Liver (tissue), 9 donors: ENCODE measurements around the gene FARS2. TPM values are rescaled to one million over a fixed set of nuclear protein-coding genes. Genes with fewer than 3 reads are reported as not detected.

ENCODE experiments used
- DNase-seq: peaks from one replicate; pipeline ENCODE4 v3.0.0-alpha.2; 2017; ENCODE audit warnings: low spot score
- H3K27ac ChIP-seq, 2 donors: one replicate each; pipeline ENCODE4 v1.7.0; 2013; ENCODE audit warnings: inconsistent platforms in 2 of 2, low read length in 2 of 2, control low read depth in 1 of 2, low read depth in 1 of 2, mild to moderate bottlenecking in 1 of 2
- H3K27me3 ChIP-seq, 4 donors: one replicate each; pipeline versions ENCODE4 v1.6.1 to v1.7.0; 2013; ENCODE audit warnings: low read length in 3 of 4, inconsistent platforms in 1 of 4, mild to moderate bottlenecking in 1 of 4, moderate library complexity in 1 of 4; ENCODE audit not compliant: control insufficient read depth in 4 of 4, insufficient read depth in 4 of 4
- H3K36me3 ChIP-seq, 4 donors: one replicate each; pipeline versions ENCODE4 v1.6.1 to v1.7.0; 2013; ENCODE audit warnings: low read length in 3 of 4, mild to moderate bottlenecking in 3 of 4, low read depth in 1 of 4, moderate library complexity in 1 of 4; ENCODE audit not compliant: control insufficient read depth in 4 of 4, insufficient read depth in 3 of 4
- H3K4me1 ChIP-seq, 4 donors: one replicate each; pipeline versions ENCODE4 v1.6.1 to v1.7.0; 2013; ENCODE audit warnings: low read length in 3 of 4, mild to moderate bottlenecking in 3 of 4, moderate library complexity in 1 of 4; ENCODE audit not compliant: control insufficient read depth in 4 of 4, insufficient read depth in 4 of 4
- H3K4me3 ChIP-seq, 3 donors: one replicate each; pipeline versions ENCODE4 v1.6.1 to v1.7.0; 2013; ENCODE audit warnings: low read length in 3 of 3, control low read depth in 1 of 3, low read depth in 1 of 3, mild to moderate bottlenecking in 1 of 3
- H3K9ac ChIP-seq, 2 donors: one replicate each; pipeline ENCODE4 v1.7.0; 2013; ENCODE audit warnings: low read length in 2 of 2, mild to moderate bottlenecking in 2 of 2, moderate library complexity in 2 of 2, control low read depth in 1 of 2, low read depth in 1 of 2
- H3K9me3 ChIP-seq, 4 donors: one replicate each; pipeline versions ENCODE4 v1.6.1 to v1.7.0; 2013; ENCODE audit warnings: low read length in 3 of 4; ENCODE audit not compliant: control insufficient read depth in 4 of 4
- EGR1 ChIP-seq, 2 donors: IDR thresholded peaks; 2 replicates each; pipeline ENCODE4 v1.6.1; 2016 to 2018; ENCODE audit warnings: antibody characterized with exemption in 2 of 2, low read depth in 2 of 2
- FOXA2 ChIP-seq: IDR thresholded peaks from 2 replicates; pipeline ENCODE4 v1.6.1; 2016; ENCODE audit warnings: antibody characterized with exemption
- HNF4A ChIP-seq, 2 donors: conservative IDR thresholded peaks; 2 replicates each; pipeline ENCODE4 v1.6.1; 2016; ENCODE audit warnings: antibody characterized with exemption in 2 of 2, mild to moderate bottlenecking in 2 of 2
- HNF4G ChIP-seq: IDR thresholded peaks from 2 replicates; pipeline ENCODE4 v1.6.1; 2016; ENCODE audit warnings: antibody characterized with exemption
- JUND ChIP-seq, 2 donors: IDR thresholded peaks; 2 replicates each; pipeline ENCODE4 v1.6.1; 2016; ENCODE audit warnings: antibody characterized with exemption in 2 of 2
- NR2F2 ChIP-seq: IDR thresholded peaks from 2 replicates; pipeline ENCODE4 v1.6.1; 2016; ENCODE audit warnings: antibody characterized with exemption
- RAD21 ChIP-seq, 2 donors: IDR thresholded peaks; 2 replicates each; pipeline ENCODE4 v1.6.1; 2016; ENCODE audit warnings: antibody characterized with exemption in 2 of 2, mild to moderate bottlenecking in 2 of 2
- SP1 ChIP-seq: IDR thresholded peaks from 2 replicates; pipeline ENCODE4 v1.6.1; 2018; ENCODE audit warnings: antibody characterized with exemption, mild to moderate bottlenecking
- YY1 ChIP-seq: IDR thresholded peaks from 2 replicates; pipeline ENCODE4 v1.6.1; 2016; ENCODE audit warnings: antibody characterized with exemption, mild to moderate bottlenecking
- WGBS: extraction: QIAGEN DNeasy Blood & Tissue Kit; methylation state at CpG from one replicate; pipeline ENCODE4 v1.1.7; 2013; 5-methylcytosine and 5-hydroxymethylcytosine counted together
- polyA plus RNA-seq, 2 donors: library from polyadenylated mRNA; stranded (reverse) in 1 of 2; unstranded in 1 of 2; fragments of 200-250 nt in 1 of 2; fragments of >200 nt in 1 of 2; fragmentation: Nextera tagmentation in 1 of 2; extraction: Ambion mirVana in 1 of 2; gene quantifications; one replicate each; pipeline versions ENCODE4 v1.2.1 to v1.2.3, GENCODE V29; 2013 to 2015
- total RNA-seq, 2 donors: library from RNA; depleted of rRNA; stranded (reverse); fragments of >200 nt; gene quantifications; one replicate each; pipeline ENCODE4 v1.2.3, GENCODE V29; 2014
- TF ChIP-seq, protein P1 (sequence below): IDR thresholded peaks from 2 replicates; pipeline ENCODE4 v1.6.1; 2016; ENCODE audit warnings: antibody characterized with exemption
- TF ChIP-seq, protein P2 (sequence below): IDR thresholded peaks from 2 replicates; pipeline ENCODE4 v1.6.1; 2016; ENCODE audit warnings: antibody characterized with exemption
- TF ChIP-seq, protein P3 (sequence below): fragments of 150-350 bp; IDR thresholded peaks from 2 replicates; pipeline ENCODE4 v1.5.1; 2017; ENCODE audit warnings: improper control_type of control experiment, low read depth, low read length; ENCODE audit not compliant: missing input control
- donor health status: healthy.
- donor health status: healthy.
- donor health status: healthy.
- donor health status: healthy.
- donor health status: healthy.

FARS2 gene
- total and polyA plus RNA-seq, 4 donors: 7.8 to 25.9 (median 11.2) TPM

GRCh38 chr6:5285526-5285925, 24.2 kb downstream of the FARS2 start:
- no peak for TF ChIP-seq FOXA2
- TF ChIP-seq EGR1 (IDR thresholded peaks at IDR 0.05; ENCODE audit: low read depth in 2 of 2): no peak
- no peak for TF ChIP-seq NR2F2
- TF ChIP-seq, protein P1, sequence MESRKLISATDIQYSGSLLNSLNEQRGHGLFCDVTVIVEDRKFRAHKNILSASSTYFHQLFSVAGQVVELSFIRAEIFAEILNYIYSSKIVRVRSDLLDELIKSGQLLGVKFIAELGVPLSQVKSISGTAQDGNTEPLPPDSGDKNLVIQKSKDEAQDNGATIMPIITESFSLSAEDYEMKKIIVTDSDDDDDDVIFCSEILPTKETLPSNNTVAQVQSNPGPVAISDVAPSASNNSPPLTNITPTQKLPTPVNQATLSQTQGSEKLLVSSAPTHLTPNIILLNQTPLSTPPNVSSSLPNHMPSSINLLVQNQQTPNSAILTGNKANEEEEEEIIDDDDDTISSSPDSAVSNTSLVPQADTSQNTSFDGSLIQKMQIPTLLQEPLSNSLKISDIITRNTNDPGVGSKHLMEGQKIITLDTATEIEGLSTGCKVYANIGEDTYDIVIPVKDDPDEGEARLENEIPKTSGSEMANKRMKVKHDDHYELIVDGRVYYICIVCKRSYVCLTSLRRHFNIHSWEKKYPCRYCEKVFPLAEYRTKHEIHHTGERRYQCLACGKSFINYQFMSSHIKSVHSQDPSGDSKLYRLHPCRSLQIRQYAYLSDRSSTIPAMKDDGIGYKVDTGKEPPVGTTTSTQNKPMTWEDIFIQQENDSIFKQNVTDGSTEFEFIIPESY: no peak
- no peaks in the 10 kb centered on the region for H3K27me3 ChIP-seq
- H3K9ac ChIP-seq: no peak overlapping the region
- 91% methylated on average over 5 of the region's 5 CpGs for WGBS
- no peaks in the 10 kb centered on the region for H3K36me3 ChIP-seq
- H3K9me3 ChIP-seq: no peaks in the 10 kb centered on the region
- no peak for DNase-seq
- H3K4me1 ChIP-seq: peaks cover 0 to 3% (median 0%) of the 10 kb centered on the region in 4 donors
- H3K4me3 ChIP-seq: no peak overlapping the region
- no peak overlapping the region for H3K27ac ChIP-seq

DNA sequence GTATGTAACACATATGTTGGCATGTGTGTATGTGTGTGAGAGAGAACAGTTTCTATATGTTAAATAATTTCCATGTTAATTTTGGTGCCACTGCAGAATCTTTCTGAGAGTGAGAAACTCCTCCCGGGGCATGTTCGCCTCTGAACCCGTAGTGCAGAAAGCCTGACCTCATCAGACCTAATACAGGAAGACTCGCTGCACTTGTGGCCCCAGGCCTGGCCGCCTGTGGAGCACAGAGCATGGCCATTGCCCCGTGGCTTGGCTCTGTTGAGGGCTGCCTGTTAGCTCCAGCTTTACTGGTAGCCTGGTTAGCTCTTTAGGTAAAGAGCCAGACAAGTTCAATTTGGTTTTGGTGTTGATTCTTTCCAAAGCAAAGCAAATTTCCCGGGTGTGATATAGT, 25.5 kb downstream of the FARS2 start:
- H3K4me3 ChIP-seq: no peak overlapping the region
- no peak overlapping the region for H3K9ac ChIP-seq
- no peak for DNase-seq
- no peaks in the 10 kb centered on the region for H3K27me3 ChIP-seq
- no peaks in the 10 kb centered on the region for H3K36me3 ChIP-seq
- peaks cover 0 to 3% (median 0%) of the 10 kb centered on the region in 4 donors for H3K4me1 ChIP-seq
- no peak overlapping the region for H3K27ac ChIP-seq
- WGBS: 74% methylated on average over 7 of the region's 7 CpGs
- no peaks in the 10 kb centered on the region for H3K9me3 ChIP-seq
- TF ChIP-seq, protein P2, sequence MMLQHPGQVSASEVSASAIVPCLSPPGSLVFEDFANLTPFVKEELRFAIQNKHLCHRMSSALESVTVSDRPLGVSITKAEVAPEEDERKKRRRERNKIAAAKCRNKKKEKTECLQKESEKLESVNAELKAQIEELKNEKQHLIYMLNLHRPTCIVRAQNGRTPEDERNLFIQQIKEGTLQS: no peak
- TF ChIP-seq HNF4A (conservative IDR thresholded peaks at IDR 0.05) (peak in 1 of 2 donors; percentile 27), SP1 (no peak)
- TF ChIP-seq, protein P3, sequence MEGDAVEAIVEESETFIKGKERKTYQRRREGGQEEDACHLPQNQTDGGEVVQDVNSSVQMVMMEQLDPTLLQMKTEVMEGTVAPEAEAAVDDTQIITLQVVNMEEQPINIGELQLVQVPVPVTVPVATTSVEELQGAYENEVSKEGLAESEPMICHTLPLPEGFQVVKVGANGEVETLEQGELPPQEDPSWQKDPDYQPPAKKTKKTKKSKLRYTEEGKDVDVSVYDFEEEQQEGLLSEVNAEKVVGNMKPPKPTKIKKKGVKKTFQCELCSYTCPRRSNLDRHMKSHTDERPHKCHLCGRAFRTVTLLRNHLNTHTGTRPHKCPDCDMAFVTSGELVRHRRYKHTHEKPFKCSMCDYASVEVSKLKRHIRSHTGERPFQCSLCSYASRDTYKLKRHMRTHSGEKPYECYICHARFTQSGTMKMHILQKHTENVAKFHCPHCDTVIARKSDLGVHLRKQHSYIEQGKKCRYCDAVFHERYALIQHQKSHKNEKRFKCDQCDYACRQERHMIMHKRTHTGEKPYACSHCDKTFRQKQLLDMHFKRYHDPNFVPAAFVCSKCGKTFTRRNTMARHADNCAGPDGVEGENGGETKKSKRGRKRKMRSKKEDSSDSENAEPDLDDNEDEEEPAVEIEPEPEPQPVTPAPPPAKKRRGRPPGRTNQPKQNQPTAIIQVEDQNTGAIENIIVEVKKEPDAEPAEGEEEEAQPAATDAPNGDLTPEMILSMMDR: no peak
- TF ChIP-seq, protein P1: no peak

- TF ChIP-seq HNF4G (no peak), RAD21 (IDR thresholded peaks at IDR 0.05) (no peak), FOXA2 (no peak), YY1 (no peak), JUND (IDR thresholded peaks at IDR 0.05) (peak in 1 of 2 donors; percentile 60)
- DNase-seq: no peak
- no peaks in the 10 kb centered on the region for H3K27me3 ChIP-seq
- 76% methylated on average over 12 of the region's 12 CpGs for WGBS
- peaks cover 0 to 3% (median 0%) of the 10 kb centered on the region in 4 donors for H3K4me1 ChIP-seq
- no peak overlapping the region for H3K9ac ChIP-seq
- H3K36me3 ChIP-seq: no peaks in the 10 kb centered on the region
- H3K4me3 ChIP-seq: no peak overlapping the region
- H3K9me3 ChIP-seq: no peaks in the 10 kb centered on the region
- no peak overlapping the region for H3K27ac ChIP-seq
Observed at GRCh38 chr6:5287205-5287965, 26.1 kb downstream of the FARS2 start.
